ENCODE measurements around the gene COL4A5. TPM values are rescaled to one million over a fixed set of nuclear protein-coding genes. Genes with fewer than 3 reads are reported as not detected.

COL4A5 gene
- total RNA-seq, result 32.7 and 38.9 TPM in 2 replicates

DNA sequence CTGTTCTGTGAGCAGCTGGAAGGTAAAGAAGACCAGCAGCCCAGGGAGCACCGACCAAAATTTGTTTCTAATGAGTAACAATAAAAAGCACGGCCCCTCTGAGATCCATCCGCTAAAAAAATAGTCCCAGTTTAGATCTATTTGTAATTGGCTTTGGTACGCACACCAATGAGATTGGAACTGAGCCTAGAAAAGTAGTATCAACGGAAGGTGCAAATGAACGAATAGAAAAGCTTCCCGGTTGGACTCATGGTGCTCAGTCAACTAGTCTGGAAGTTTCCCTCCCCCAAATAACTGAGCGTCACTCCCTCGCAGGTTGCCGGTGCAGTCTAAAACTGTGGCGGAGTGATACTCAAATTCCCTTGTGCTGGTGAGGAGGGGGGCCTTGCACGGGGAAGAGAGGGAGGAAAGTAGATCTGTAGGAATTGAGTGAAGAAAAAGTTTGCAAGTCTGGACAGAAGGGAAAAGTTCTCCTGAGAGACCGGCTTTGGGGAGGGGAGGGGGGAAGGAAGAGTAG lies at the start of gene COL4A5:
TSS of gene COL4A5 (plus strand) at position 413 of the 517 bp plus-strand sequence. CDS start 288 bp downstream, outside the sequence.

DNA sequence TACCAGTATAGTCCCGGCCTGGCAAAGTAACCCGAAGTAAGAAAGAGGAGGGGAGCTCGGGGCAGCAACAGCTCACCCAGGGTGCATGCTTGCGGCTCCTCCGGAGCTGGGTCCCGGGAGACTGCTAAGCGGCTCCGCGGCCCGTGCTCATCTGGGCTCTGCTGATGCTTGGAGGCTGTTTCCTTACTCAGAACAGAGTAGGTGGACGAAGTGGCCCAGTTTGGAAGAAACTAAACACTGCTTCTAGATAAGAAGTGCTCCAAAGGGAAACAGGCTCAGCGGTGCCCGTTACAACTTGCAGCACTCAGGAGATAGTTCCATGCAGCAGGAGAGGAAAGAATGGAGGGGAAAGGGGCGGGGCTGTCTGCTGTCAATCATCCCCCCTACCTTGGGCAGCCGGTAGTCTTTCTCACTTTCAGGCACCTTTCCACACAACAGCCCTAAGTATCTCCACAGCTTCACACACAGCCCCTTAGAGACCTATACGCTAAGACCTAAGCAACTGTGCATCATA lies 1.5 kb upstream of the COL4A5 start, which contains the start of gene COL4A6:
TSS of gene COL4A6 (minus strand) at position 313 of the 514 bp plus-strand sequence. CDS start at position 87, 226 bp downstream.

DNA sequence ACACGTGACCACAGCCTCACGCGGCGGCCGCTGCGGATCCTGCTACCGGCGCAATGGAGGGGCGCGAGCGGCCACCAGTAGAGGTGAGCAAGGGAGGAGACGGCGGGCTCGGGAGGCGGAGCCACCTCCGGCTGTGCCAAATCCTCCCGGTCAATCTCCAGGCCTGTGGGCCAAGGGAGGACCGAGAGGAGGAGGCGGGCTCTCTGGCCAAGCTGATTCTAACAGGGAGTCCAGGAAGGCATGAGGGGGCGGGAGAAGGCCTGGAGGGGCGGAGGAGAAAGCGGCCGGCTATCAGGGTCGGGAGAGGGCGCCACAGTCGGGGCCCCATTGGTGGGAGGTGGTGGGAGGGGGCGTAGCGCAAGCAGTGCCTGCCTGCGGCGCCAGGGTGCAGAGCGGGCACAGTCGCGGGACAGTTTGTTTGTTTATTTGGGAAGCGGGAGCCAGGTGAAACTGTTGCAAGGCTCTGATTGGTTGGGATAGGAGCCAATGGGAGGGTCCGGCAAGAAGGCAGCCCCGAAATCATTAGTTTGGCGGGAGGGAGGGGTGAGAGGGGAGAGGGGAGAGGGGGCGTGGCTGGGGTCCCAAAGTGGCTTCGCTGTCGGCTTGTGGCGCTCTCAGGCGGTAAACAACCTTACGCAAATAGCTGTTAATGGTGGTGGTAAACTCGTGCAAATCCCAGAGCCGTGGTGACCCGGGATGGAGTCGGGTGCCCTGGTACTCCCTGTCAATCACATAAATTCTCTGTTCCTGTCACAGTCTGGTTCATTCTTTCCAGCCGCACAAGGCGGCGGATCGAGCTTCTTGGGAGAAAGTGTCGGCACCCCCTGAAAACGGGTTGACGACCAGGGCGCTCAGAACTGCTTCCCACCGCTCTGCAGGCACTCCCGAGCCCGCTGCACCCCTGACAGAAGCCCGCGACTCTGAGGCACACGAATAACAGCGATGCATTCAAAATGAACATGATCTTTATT lies 297.2 kb downstream of the COL4A5 start, which contains the start of gene IRS4:
TSS of gene IRS4 (minus strand) at position 55 of the 971 bp plus-strand sequence.

Small RNAs within 50 kb of the gene (small RNA-seq; reads per million reads assigned to genes)
- not detected for gene RF00019

Other genes starting within 250 kb of the COL4A5 start
- gene COL4A6, start 1.4 kb upstream of the COL4A5 start, total RNA-seq, result 0.65 and 1.9 TPM in 2 replicates

All from vein endothelial cell (primary cell).